H1 (cell line): ENCODE data around the gene MEN1. TPM values are rescaled to one million over a fixed set of nuclear protein-coding genes. Genes with fewer than 3 reads are reported as not detected.

Experiments used
- CTCF ChIA-PET: fragments of 300-600 bp; sonication (Branson Sonifier 250); formaldehyde crosslinking; loops from one replicate; lab custom pipeline; 2021; ENCODE audit not compliant: partially characterized antibody; lab: Charles Lee
- POLR2A ChIA-PET: fragments of 300-600 bp; sonication (Branson Sonifier 250); formaldehyde crosslinking; loops from one replicate; lab custom pipeline; 2021; ENCODE audit warnings: inconsistent platforms; ENCODE audit not compliant: partially characterized antibody; lab: Charles Lee
- DNase-seq, 2 experiments: peaks; one replicate each; pipeline versions ENCODE4 v3.0.0 to v3.0.0-alpha.2; 2010 to 2022; ENCODE audit warnings: low spot score in 2 of 2, low read depth in 1 of 2, mixed read lengths in 1 of 2
- FAIRE-seq: peaks from 2 replicates; lab custom pipeline; 2011; peaks lifted over from hg19 to GRCh38; lab: Jason Lieb, UNC
- H2AFZ ChIP-seq: 2 replicates; pipeline ENCODE4 v1.8.1; 2012; ENCODE audit warnings: low read length, inconsistent platforms
- H2AK5ac ChIP-seq: 2 replicates; pipeline ENCODE4 v1.6.1; 2013; ENCODE audit warnings: low read depth, low read length
- H2BK120ac ChIP-seq: replicated peaks from 2 replicates; pipeline ENCODE3; 2013; ENCODE audit warnings: low read depth, low read length, inconsistent platforms
- H2BK12ac ChIP-seq: 2 replicates; pipeline ENCODE4 v1.6.1; 2013; ENCODE audit warnings: low read depth, low read length
- H2BK15ac ChIP-seq: 2 replicates; pipeline ENCODE4 v1.6.1; 2013; ENCODE audit warnings: low read length
- H2BK20ac ChIP-seq: 2 replicates; pipeline ENCODE4 v1.6.1; 2013; ENCODE audit warnings: low read length
- H2BK5ac ChIP-seq: 2 replicates; pipeline ENCODE4 v1.6.1; 2013; ENCODE audit warnings: low read depth, low read length
- H3K14ac ChIP-seq: 2 replicates; pipeline ENCODE4 v1.6.1; 2013; ENCODE audit warnings: inconsistent platforms; ENCODE audit not compliant: insufficient read length
- H3K18ac ChIP-seq: 2 replicates; pipeline ENCODE4 v1.6.1; 2013; ENCODE audit warnings: low read length; ENCODE audit errors: extremely low read depth
- H3K23ac ChIP-seq: 2 replicates; pipeline ENCODE4 v1.6.1; 2013; ENCODE audit warnings: inconsistent platforms; ENCODE audit not compliant: insufficient read length
- H3K23me2 ChIP-seq: 2 replicates; pipeline ENCODE4 v1.6.1; 2013; ENCODE audit warnings: low read depth, low read length
- H3K27ac ChIP-seq: 2 replicates; pipeline ENCODE4 v1.6.1; 2011; ENCODE audit warnings: low read depth, low read length, inconsistent platforms
- H3K27me3 ChIP-seq, 4 experiments: replicated peaks in 1 of 4; 1 replicate in 1 of 4; 2 replicates in 3 of 4; pipeline versions ENCODE4 v1.6.1 to v1.8.1; 2011 to 2013; ENCODE audit warnings: low read length in 3 of 4, mild to moderate bottlenecking in 3 of 4, inconsistent platforms in 2 of 4, mixed read lengths in 2 of 4, moderate library complexity in 1 of 4; ENCODE audit not compliant: control insufficient read depth in 3 of 4, insufficient read depth in 3 of 4; ENCODE audit errors: extremely low read depth in 1 of 4
- H3K36me3 ChIP-seq, 4 experiments: 2 replicates each; pipeline versions ENCODE4 v1.6.1 to v1.8.1; 2011 to 2013; ENCODE audit warnings: mild to moderate bottlenecking in 4 of 4, low read length in 3 of 4, moderate library complexity in 2 of 4, control low read depth in 1 of 4, inconsistent platforms in 1 of 4; ENCODE audit not compliant: insufficient read depth in 4 of 4, control insufficient read depth in 2 of 4
- H3K4ac ChIP-seq: replicated peaks from 2 replicates; pipeline ENCODE3; 2013; ENCODE audit warnings: low read length, low read depth, mixed read lengths, inconsistent platforms; ENCODE audit not compliant: insufficient read length
- H3K4me1 ChIP-seq, 4 experiments: replicated peaks in 1 of 4; 1 replicate in 1 of 4; 2 replicates in 3 of 4; pipeline versions ENCODE4 v1.6.1 to v1.8.1; 2011 to 2013; ENCODE audit warnings: low read length in 3 of 4, inconsistent platforms in 2 of 4, mixed read lengths in 1 of 4; ENCODE audit not compliant: insufficient read depth in 4 of 4, control insufficient read depth in 3 of 4
- H3K4me2 ChIP-seq, 2 experiments: 2 replicates each; pipeline versions ENCODE4 v1.6.1 to v1.8.1; 2011 to 2013; ENCODE audit warnings: low read depth in 2 of 2, low read length in 2 of 2, control low read depth in 1 of 2, inconsistent platforms in 1 of 2, mild to moderate bottlenecking in 1 of 2; ENCODE audit not compliant: insufficient read depth in 1 of 2
- H3K4me3 ChIP-seq, 4 experiments: fragments of 200-600, 300-600 bp in 1 of 4; sonication (generic), shearing (Covaris generic), sonication (Bioruptor Twin) in 1 of 4; 2 replicates each; pipeline versions ENCODE4 v1.5.1 to v1.8.1; 2011 to 2016; ENCODE audit warnings: low read length in 4 of 4, low read depth in 3 of 4, control low read depth in 2 of 4, inconsistent platforms in 2 of 4, mild to moderate bottlenecking in 2 of 4, mixed read lengths in 1 of 4, moderate library complexity in 1 of 4; ENCODE audit not compliant: insufficient read depth in 2 of 4; ENCODE audit errors: extremely low read depth in 1 of 4
- H3K56ac ChIP-seq: replicated peaks from 2 replicates; pipeline ENCODE3; 2013; ENCODE audit warnings: low read depth, mild to moderate bottlenecking, mixed read lengths, low read length, inconsistent platforms; ENCODE audit not compliant: insufficient read length
- H3K79me1 ChIP-seq: 2 replicates; pipeline ENCODE4 v1.6.1; 2013; ENCODE audit warnings: low read depth, low read length, control low read depth
- H3K79me2 ChIP-seq, 2 experiments: 2 replicates each; pipeline versions ENCODE4 v1.6.1 to v1.8.1; 2012 to 2013; ENCODE audit warnings: low read length in 2 of 2, mild to moderate bottlenecking in 2 of 2, inconsistent platforms in 1 of 2; ENCODE audit not compliant: insufficient read depth in 2 of 2, control insufficient read depth in 1 of 2
- H3K9ac ChIP-seq, 4 experiments: replicated peaks in 1 of 4; 1 replicate in 1 of 4; 2 replicates in 3 of 4; pipeline versions ENCODE4 v1.6.1 to v1.8.1; 2011 to 2013; ENCODE audit warnings: low read depth in 3 of 4, low read length in 3 of 4, control low read depth in 2 of 4, mild to moderate bottlenecking in 2 of 4, moderate library complexity in 2 of 4, inconsistent platforms in 1 of 4; ENCODE audit errors: extremely low read depth in 1 of 4
- H3K9me3 ChIP-seq, 2 experiments: 2 replicates each; pipeline versions ENCODE4 v1.6.1 to v1.8.1; 2012 to 2013; ENCODE audit warnings: mild to moderate bottlenecking in 2 of 2, moderate library complexity in 2 of 2, control low read depth in 1 of 2, inconsistent platforms in 1 of 2, low read depth in 1 of 2, low read length in 1 of 2, mixed read lengths in 1 of 2; ENCODE audit not compliant: insufficient read depth in 2 of 2
- H4K20me1 ChIP-seq, 2 experiments: replicated peaks in 1 of 2; 2 replicates each; pipeline versions ENCODE3 to v1.8.1; 2011 to 2013; ENCODE audit warnings: inconsistent platforms in 2 of 2, low read length in 2 of 2, mild to moderate bottlenecking in 1 of 2; ENCODE audit not compliant: insufficient read depth in 2 of 2, control insufficient read depth in 1 of 2
- H4K5ac ChIP-seq: 2 replicates; pipeline ENCODE4 v1.6.1; 2013; ENCODE audit warnings: low read length, low read depth, mixed read lengths, inconsistent platforms; ENCODE audit not compliant: insufficient read length
- H4K8ac ChIP-seq: 2 replicates; pipeline ENCODE4 v1.8.0; 2013; ENCODE audit warnings: mild to moderate bottlenecking, moderate library complexity, low read length, inconsistent platforms; ENCODE audit not compliant: insufficient read depth; ENCODE audit errors: extremely low read depth
- H4K91ac ChIP-seq: replicated peaks from 2 replicates; pipeline ENCODE3; 2013; ENCODE audit warnings: low read length, mixed read lengths, inconsistent platforms; ENCODE audit not compliant: insufficient read length
- BRCA1 ChIP-seq: IDR thresholded peaks from 2 replicates; pipeline ENCODE4 v1.6.1; 2012; ENCODE audit warnings: low read depth, low read length, improper control_type of control experiment
- CTBP2 ChIP-seq: IDR thresholded peaks from 2 replicates; pipeline ENCODE4 v1.7.0; 2011; ENCODE audit warnings: borderline replicate concordance, mild to moderate bottlenecking, moderate library complexity, mixed read lengths, low read length; ENCODE audit not compliant: insufficient read depth, insufficient read length
- EGR1 ChIP-seq: IDR thresholded peaks from 2 replicates; pipeline ENCODE4 v1.6.1; 2011; ENCODE audit warnings: low read depth, low read length, borderline replicate concordance
- EP300 ChIP-seq, 2 experiments: IDR thresholded peaks; 1 replicate in 1 of 2; 2 replicates in 1 of 2; pipeline ENCODE4 v1.6.1; 2011 to 2012; ENCODE audit warnings: low read depth in 2 of 2, low read length in 2 of 2, mild to moderate bottlenecking in 2 of 2, borderline replicate concordance in 1 of 2, inconsistent platforms in 1 of 2, moderate library complexity in 1 of 2
- FOSL1 ChIP-seq: IDR thresholded peaks from 2 replicates; pipeline ENCODE4 v1.6.1; 2011; ENCODE audit warnings: mild to moderate bottlenecking, low read depth, low read length, moderate library complexity; ENCODE audit not compliant: insufficient read depth
- RFX5 ChIP-seq: IDR thresholded peaks from 2 replicates; pipeline ENCODE4 v1.6.1; 2011; ENCODE audit warnings: low read depth, low read length, improper control_type of control experiment, borderline replicate concordance
- SP2 ChIP-seq: IDR thresholded peaks from 2 replicates; pipeline ENCODE4 v1.6.1; 2012; ENCODE audit warnings: mild to moderate bottlenecking, low read length, inconsistent platforms
- SUZ12 ChIP-seq: fragments of 200-600 bp; sonication (generic); IDR thresholded peaks from 2 replicates; pipeline ENCODE4 v1.6.1; 2012; ENCODE audit warnings: mild to moderate bottlenecking, inconsistent platforms, low read length, moderate library complexity, mixed read lengths
- TEAD4 ChIP-seq: IDR thresholded peaks from 2 replicates; pipeline ENCODE4 v1.6.1; 2012; ENCODE audit warnings: low read depth, low read length, inconsistent platforms, mixed read lengths
- WGBS, 2 experiments: shearing (Covaris generic) in 1 of 2; methylation state at CpG; one replicate each; pipeline versions ENCODE4 v1.1.6 to v1.1.7; 2013 to 2015; ENCODE audit warnings: low lambda C conversion rate in 2 of 2, mixed read lengths in 2 of 2, inconsistent platforms in 1 of 2, low coverage in 1 of 2, missing lambda C conversion rate in 1 of 2; ENCODE audit not compliant: insufficient replicate concordance in 2 of 2, insufficient coverage in 1 of 2, insufficient read length in 1 of 2; ENCODE audit errors: extremely low coverage in 1 of 2, missing lambda C conversion rate in 1 of 2; 5-methylcytosine and 5-hydroxymethylcytosine counted together
- polyA plus RNA-seq, 7 experiments: library from polyadenylated mRNA; depleted of rRNA in 3 of 7; stranded (reverse) in 5 of 7; unstranded in 2 of 7; fragments of >200 nt in 5 of 7; fragments of 200-250 nt in 2 of 7; gene quantifications; 1 replicate in 5 of 7; 2 replicates in 1 of 7; 4 replicates in 1 of 7; pipeline versions ENCODE4 v1.2.1 to v1.2.3, GENCODE V29; 2011 to 2013; ENCODE audit warnings: missing spikeins in 2 of 7, mixed read lengths in 2 of 7
- total RNA-seq: library from RNA; stranded (reverse); fragmentation: NEBNext Ultra II Directional; extraction: Animal tissue kit (Norgen Biotek cat#: 25700); gene quantifications from 2 replicates; pipeline ENCODE4 v1.2.1, GENCODE V29; 2021

MEN1 gene
- total and polyA plus RNA-seq, 2 of the 8 experiments (the other 6 are each of a cell fraction or from before 2014, with no cell fraction given) = 47.2 to 56.3 TPM

- H3K4me2 ChIP-seq = no peak overlapping the region
- ChIA-PET CTCF (interaction anchor here (0.6 to 32.3 kb wide), 5 partner anchors 5 to 155 kb away, joined by 3 to 1058 read pairs (median 321); partner anchors contain the start of gene EHD1), POLR2A (interaction anchor here (2.0 to 25.7 kb wide), 2 partner anchors 28 to 85 kb away, joined by 4 to 408 read pairs; partner anchors contain the start of gene EHD1)
- TF ChIP-seq SP2 = no peak
- TF ChIP-seq TEAD4 = no peak
- no peak for TF ChIP-seq SUZ12
- no peak for TF ChIP-seq BRCA1
- TF ChIP-seq RFX5 = no peak
- TF ChIP-seq FOSL1 = no peak
- no peak for TF ChIP-seq EGR1
- TF ChIP-seq CTBP2 = no peak
- no peak for TF ChIP-seq EP300 (IDR thresholded peaks at IDR 0.05; ENCODE audit: borderline replicate concordance in 1 of 2, low read depth in 2 of 2, low read length in 2 of 2)
Measured at GRCh38 chr11:64856382-64857227, 46.3 kb upstream of the MEN1 start.

More at GRCh38 chr11:64856382-64857227, 46.3 kb upstream of the MEN1 start:
- Histone ChIP-seq H2BK12ac (no peak overlapping the region), H4K91ac (no peak overlapping the region), H3K79me1 (no peaks in the 10 kb centered on the region; the same call in 1 of the 2 replicates), H2BK20ac (no peak overlapping the region), H3K23me2 (no peaks in the 10 kb centered on the region), H3K18ac (no peak overlapping the region), H3K27me3 (no peaks in the 10 kb centered on the region), H2AK5ac (no peak overlapping the region), H4K5ac (no peak overlapping the region), H3K56ac (no peak overlapping the region), H3K79me2 (no peaks in the 10 kb centered on the region), H3K9me3 (no peaks in the 10 kb centered on the region), H4K20me1 (peaks cover 0 to 5% of the 10 kb centered on the region in 2 experiments), H4K8ac (no peak overlapping the region), H3K4ac (no peak overlapping the region), H3K36me3 (peaks cover 0 to 5% (median 0%) of the 10 kb centered on the region in 4 experiments; a peak in 3 of 8 replicates), H2AFZ (no peak overlapping the region), H2BK120ac (no peak overlapping the region), H2BK15ac (no peak overlapping the region), H3K4me3 (no peak overlapping the region), H3K4me1 (peaks cover 0 to 5% (median 2%) of the 10 kb centered on the region in 4 experiments; a peak in 4 of 7 replicates), H3K14ac (no peak overlapping the region), H3K9ac (no peak overlapping the region; a peak in 1 of 7 replicates), H2BK5ac (peak overlapping the region; percentile 71; the same call in 1 of the 2 replicates), H3K23ac (no peak overlapping the region), H3K27ac (no peak overlapping the region)
- WGBS, 2 experiments = 95% methylated on average over 20 of the region's 20 CpGs; no CpG with 5 or more reads in 1 of the 2 experiments
- DNase-seq = no peak
- FAIRE-seq = no peak
